Measurements from ENCODE around the gene FURIN. TPM values are rescaled to one million over a fixed set of nuclear protein-coding genes. Genes with fewer than 3 reads are reported as not detected.

FURIN gene
- total and polyA plus RNA-seq, 9 of the 15 experiments (the other 6 are each of a cell fraction or from before 2014, with no cell fraction given) = 0.92 to 99.9 (median 34.8) TPM

DNA sequence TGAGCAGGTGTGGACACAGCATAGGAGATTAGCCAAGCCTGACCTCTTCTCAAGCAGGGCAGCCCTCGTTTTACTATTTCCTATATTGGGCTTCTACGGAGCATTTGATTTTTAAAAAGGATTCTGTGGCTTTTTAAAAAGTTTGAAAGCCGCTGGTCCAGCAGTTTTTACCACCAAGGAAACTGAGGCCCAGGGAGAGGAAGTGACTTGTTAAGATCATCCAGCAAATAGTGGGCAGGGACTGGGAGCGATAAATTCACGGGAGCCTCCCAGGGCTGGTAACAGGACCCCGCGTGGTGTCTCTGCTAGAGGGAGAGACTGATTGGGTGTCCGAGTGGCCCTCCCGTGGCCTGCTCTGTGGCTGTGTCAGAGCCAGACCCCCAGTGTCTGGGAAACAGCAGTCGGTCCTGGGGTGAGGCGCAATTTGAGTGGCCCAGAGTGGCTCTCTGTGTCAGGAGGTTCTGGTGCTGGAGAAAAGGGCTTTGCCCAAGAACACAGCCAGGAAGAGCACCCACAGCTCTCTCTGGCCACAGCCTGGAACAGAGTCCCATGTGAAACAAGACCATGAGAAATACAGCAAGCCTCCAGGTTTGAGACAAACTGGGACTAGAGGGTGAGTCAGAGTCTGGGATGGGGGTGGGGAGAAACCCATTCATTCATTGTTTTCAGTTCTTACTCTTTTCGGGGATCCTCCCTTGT is 4.2 kb downstream of the FURIN start (continued):
- TF ChIP-seq, protein P1, sequence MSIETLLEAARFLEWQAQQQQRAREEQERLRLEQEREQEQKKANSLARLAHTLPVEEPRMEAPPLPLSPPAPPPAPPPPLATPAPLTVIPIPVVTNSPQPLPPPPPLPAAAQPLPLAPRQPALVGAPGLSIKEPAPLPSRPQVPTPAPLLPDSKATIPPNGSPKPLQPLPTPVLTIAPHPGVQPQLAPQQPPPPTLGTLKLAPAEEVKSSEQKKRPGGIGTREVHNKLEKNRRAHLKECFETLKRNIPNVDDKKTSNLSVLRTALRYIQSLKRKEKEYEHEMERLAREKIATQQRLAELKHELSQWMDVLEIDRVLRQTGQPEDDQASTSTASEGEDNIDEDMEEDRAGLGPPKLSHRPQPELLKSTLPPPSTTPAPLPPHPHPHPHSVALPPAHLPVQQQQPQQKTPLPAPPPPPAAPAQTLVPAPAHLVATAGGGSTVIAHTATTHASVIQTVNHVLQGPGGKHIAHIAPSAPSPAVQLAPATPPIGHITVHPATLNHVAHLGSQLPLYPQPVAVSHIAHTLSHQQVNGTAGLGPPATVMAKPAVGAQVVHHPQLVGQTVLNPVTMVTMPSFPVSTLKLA (conservative IDR thresholded peaks at IDR 0.05) = peak in 1 of 2 experiments; percentile 49; a peak in 2 of 4 replicates
- TF ChIP-seq, protein P2, sequence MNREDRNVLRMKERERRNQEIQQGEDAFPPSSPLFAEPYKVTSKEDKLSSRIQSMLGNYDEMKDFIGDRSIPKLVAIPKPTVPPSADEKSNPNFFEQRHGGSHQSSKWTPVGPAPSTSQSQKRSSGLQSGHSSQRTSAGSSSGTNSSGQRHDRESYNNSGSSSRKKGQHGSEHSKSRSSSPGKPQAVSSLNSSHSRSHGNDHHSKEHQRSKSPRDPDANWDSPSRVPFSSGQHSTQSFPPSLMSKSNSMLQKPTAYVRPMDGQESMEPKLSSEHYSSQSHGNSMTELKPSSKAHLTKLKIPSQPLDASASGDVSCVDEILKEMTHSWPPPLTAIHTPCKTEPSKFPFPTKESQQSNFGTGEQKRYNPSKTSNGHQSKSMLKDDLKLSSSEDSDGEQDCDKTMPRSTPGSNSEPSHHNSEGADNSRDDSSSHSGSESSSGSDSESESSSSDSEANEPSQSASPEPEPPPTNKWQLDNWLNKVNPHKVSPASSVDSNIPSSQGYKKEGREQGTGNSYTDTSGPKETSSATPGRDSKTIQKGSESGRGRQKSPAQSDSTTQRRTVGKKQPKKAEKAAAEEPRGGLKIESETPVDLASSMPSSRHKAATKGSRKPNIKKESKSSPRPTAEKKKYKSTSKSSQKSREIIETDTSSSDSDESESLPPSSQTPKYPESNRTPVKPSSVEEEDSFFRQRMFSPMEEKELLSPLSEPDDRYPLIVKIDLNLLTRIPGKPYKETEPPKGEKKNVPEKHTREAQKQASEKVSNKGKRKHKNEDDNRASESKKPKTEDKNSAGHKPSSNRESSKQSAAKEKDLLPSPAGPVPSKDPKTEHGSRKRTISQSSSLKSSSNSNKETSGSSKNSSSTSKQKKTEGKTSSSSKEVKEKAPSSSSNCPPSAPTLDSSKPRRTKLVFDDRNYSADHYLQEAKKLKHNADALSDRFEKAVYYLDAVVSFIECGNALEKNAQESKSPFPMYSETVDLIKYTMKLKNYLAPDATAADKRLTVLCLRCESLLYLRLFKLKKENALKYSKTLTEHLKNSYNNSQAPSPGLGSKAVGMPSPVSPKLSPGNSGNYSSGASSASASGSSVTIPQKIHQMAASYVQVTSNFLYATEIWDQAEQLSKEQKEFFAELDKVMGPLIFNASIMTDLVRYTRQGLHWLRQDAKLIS (CRISPR knock-in tag; IDR thresholded peaks at IDR 0.05) = peak; percentile 65; the same call in 1 of the 2 replicates
- TF ChIP-seq, protein P3, sequence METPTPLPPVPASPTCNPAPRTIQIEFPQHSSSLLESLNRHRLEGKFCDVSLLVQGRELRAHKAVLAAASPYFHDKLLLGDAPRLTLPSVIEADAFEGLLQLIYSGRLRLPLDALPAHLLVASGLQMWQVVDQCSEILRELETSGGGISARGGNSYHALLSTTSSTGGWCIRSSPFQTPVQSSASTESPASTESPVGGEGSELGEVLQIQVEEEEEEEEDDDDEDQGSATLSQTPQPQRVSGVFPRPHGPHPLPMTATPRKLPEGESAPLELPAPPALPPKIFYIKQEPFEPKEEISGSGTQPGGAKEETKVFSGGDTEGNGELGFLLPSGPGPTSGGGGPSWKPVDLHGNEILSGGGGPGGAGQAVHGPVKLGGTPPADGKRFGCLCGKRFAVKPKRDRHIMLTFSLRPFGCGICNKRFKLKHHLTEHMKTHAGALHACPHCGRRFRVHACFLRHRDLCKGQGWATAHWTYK (CRISPR knock-in tag; IDR thresholded peaks at IDR 0.05) = peak; percentile 85
- peak; percentile 35 for TF ChIP-seq RBFOX2 (IDR thresholded peaks at IDR 0.05; ENCODE audit: low read depth, low read length)
- 0 out of 2 replicates have a peak, but pooled peaks have one; percentile 32 for TF ChIP-seq NCOR1 (IDR thresholded peaks at IDR 0.05)
- TF ChIP-seq FUS (optimal IDR thresholded peaks at IDR 0.05; ENCODE audit: low read depth, low read length) = no peak
- no peak for TF ChIP-seq CCNT2 (IDR thresholded peaks at IDR 0.05; ENCODE audit: borderline replicate concordance, extremely low read depth, insufficient read length, low read depth, low read length)
- peak; percentile 37; the same call in 1 of the 2 replicates for TF ChIP-seq SUPT5H (IDR thresholded peaks at IDR 0.05)
- TF ChIP-seq ZNF766 (CRISPR knock-in tag; conservative IDR thresholded peaks at IDR 0.05) = no peak
- no peak for TF ChIP-seq ILK (tag; IDR thresholded peaks at IDR 0.05; ENCODE audit: borderline replicate concordance, low read depth)
- peak in 1 of 2 experiments; percentile 16; a peak in 1 of 4 replicates for TF ChIP-seq RAD21 (CRISPR knock-in tag; conservative IDR thresholded peaks at IDR 0.05 in 1 of 2, IDR thresholded peaks at IDR 0.05 in 1 of 2)
- TF ChIP-seq, protein P4, sequence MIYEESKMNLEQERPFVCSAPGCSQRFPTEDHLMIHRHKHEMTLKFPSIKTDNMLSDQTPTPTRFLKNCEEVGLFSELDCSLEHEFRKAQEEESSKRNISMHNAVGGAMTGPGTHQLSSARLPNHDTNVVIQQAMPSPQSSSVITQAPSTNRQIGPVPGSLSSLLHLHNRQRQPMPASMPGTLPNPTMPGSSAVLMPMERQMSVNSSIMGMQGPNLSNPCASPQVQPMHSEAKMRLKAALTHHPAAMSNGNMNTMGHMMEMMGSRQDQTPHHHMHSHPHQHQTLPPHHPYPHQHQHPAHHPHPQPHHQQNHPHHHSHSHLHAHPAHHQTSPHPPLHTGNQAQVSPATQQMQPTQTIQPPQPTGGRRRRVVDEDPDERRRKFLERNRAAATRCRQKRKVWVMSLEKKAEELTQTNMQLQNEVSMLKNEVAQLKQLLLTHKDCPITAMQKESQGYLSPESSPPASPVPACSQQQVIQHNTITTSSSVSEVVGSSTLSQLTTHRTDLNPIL (CRISPR knock-in tag; IDR thresholded peaks at IDR 0.05) = no peak
- no peak for TF ChIP-seq GATAD2B (IDR thresholded peaks at IDR 0.05; ENCODE audit: borderline replicate concordance)
- TF ChIP-seq SIRT6 (IDR thresholded peaks at IDR 0.05; ENCODE audit: low read depth, low read length) = no peak
- no peak for TF ChIP-seq ERF (CRISPR knock-in tag; IDR thresholded peaks at IDR 0.05)
- TF ChIP-seq SMARCE1 (IDR thresholded peaks at IDR 0.05) = 0 out of 2 replicates have a peak, but pooled peaks have one; percentile 23
- no peak for TF ChIP-seq ATF1 (CRISPR knock-in tag; IDR thresholded peaks at IDR 0.05)
- 0 out of 2 replicates have a peak, but pooled peaks have one; percentile 33 for TF ChIP-seq ATF1 (tag; IDR thresholded peaks at IDR 0.05)
- TF ChIP-seq POLR2AphosphoS5 (IDR thresholded peaks at IDR 0.05; ENCODE audit: control insufficient read depth, insufficient read depth, low read depth, low read length) = peak; percentile 54

All from K562 (cell line).